IMR-90 (cell line): ENCODE results near the gene ODAD3. TPM values are rescaled to one million over a fixed set of nuclear protein-coding genes. Genes with fewer than 3 reads are reported as not detected.
A peak's percentile ranks its signal among the peaks of the same experiment; 100 is the strongest.

Source experiments
- ATAC-seq: fragments of 200-7000 bp; cut with Tn5 transposase; 2 replicates; pipeline ENCODE4 v1.9.1; 2020; ENCODE audit warnings: low read depth, mild to moderate bottlenecking, moderate library complexity
- BruUV-seq: library from RNA; stranded (reverse); fragments of 400-500 nt; replicated peaks from 2 replicates; lab custom pipeline; 2021; lab: Mats Ljungman, UMichigan
- CTCF ChIA-PET: fragments of 300-600 bp; formaldehyde crosslinking; extraction: SDS; loops from one replicate; lab custom pipeline; 2021; ENCODE audit warnings: antibody characterized with exemption; lab: Yijun Ruan, JAX
- POLR2A ChIA-PET: fragments of 300-600 bp; sonication (Branson Sonifier 250); formaldehyde crosslinking; loops from one replicate; lab custom pipeline; 2022; ENCODE audit warnings: antibody characterized with exemption; ENCODE audit not compliant: unreplicated experiment; lab: Charles Lee
- DNase-seq: peaks from one replicate; pipeline ENCODE4 v3.0.0; 2013
- H2AFZ ChIP-seq: replicated peaks from 2 replicates; pipeline ENCODE3; 2013; ENCODE audit warnings: low read length, mild to moderate bottlenecking; ENCODE audit not compliant: poor library complexity
- H2AK5ac ChIP-seq: 2 replicates; pipeline ENCODE4 v1.6.1; 2013; ENCODE audit warnings: low read depth, low read length, inconsistent platforms
- H2AK9ac ChIP-seq: replicated peaks from 2 replicates; pipeline ENCODE3; 2013; ENCODE audit warnings: mild to moderate bottlenecking, low read depth, low read length, moderate library complexity; ENCODE audit not compliant: poor library complexity
- H2BK120ac ChIP-seq: 2 replicates; pipeline ENCODE4 v1.6.1; 2013; ENCODE audit warnings: low read depth, low read length, inconsistent platforms
- H2BK15ac ChIP-seq: 3 replicates; pipeline ENCODE4 v1.6.1; 2013; ENCODE audit warnings: low read depth, low read length, inconsistent platforms
- H2BK20ac ChIP-seq: 2 replicates; pipeline ENCODE4 v1.6.1; 2013; ENCODE audit warnings: low read depth, mild to moderate bottlenecking, inconsistent platforms, low read length, moderate library complexity
- H2BK5ac ChIP-seq: 2 replicates; pipeline ENCODE4 v1.6.1; 2013; ENCODE audit warnings: mild to moderate bottlenecking, low read depth, low read length, inconsistent platforms; ENCODE audit not compliant: poor library complexity, severe bottlenecking
- H3K14ac ChIP-seq: replicated peaks from 2 replicates; pipeline ENCODE4 v1.6.1; 2013; ENCODE audit warnings: low read depth, low read length, inconsistent platforms
- H3K18ac ChIP-seq: 2 replicates; pipeline ENCODE4 v1.6.1; 2013; ENCODE audit warnings: low read depth, low read length, control low read depth
- H3K23ac ChIP-seq: 2 replicates; pipeline ENCODE4 v1.6.1; 2013; ENCODE audit warnings: low read depth, low read length, inconsistent platforms
- H3K27ac ChIP-seq: 2 replicates; pipeline ENCODE4 v1.5.1; 2013; ENCODE audit warnings: mild to moderate bottlenecking, control low read depth, low read length; ENCODE audit not compliant: insufficient read depth
- H3K27me3 ChIP-seq: 2 replicates; pipeline ENCODE4 v1.6.1; 2013; ENCODE audit warnings: low read length; ENCODE audit not compliant: control insufficient read depth, insufficient read depth
- H3K36me3 ChIP-seq: 2 replicates; pipeline ENCODE4 v1.6.1; 2013; ENCODE audit warnings: low read length, mixed read lengths; ENCODE audit not compliant: control insufficient read depth, insufficient read depth
- H3K4ac ChIP-seq: 2 replicates; pipeline ENCODE4 v1.6.1; 2013; ENCODE audit warnings: low read depth, low read length, inconsistent platforms
- H3K4me1 ChIP-seq: 2 replicates; pipeline ENCODE4 v1.6.1; 2013; ENCODE audit warnings: low read length, mixed read lengths; ENCODE audit not compliant: control insufficient read depth, insufficient read depth
- H3K4me2 ChIP-seq: 2 replicates; pipeline ENCODE4 v1.6.1; 2013; ENCODE audit warnings: low read depth, mild to moderate bottlenecking, control low read depth, low read length, moderate library complexity
- H3K4me3 ChIP-seq: 2 replicates; pipeline ENCODE4 v1.5.1; 2013; ENCODE audit warnings: low read depth, mild to moderate bottlenecking, control low read depth, low read length, moderate library complexity; ENCODE audit not compliant: insufficient read depth
- H3K56ac ChIP-seq: 2 replicates; pipeline ENCODE4 v1.6.1; 2013; ENCODE audit warnings: low read length, inconsistent platforms; ENCODE audit not compliant: insufficient read depth; ENCODE audit errors: extremely low read depth
- H3K79me1 ChIP-seq, 2 experiments: 2 replicates each; pipeline ENCODE4 v1.6.1; 2013; ENCODE audit warnings: low read length in 2 of 2, inconsistent platforms in 1 of 2, low read depth in 1 of 2
- H3K9ac ChIP-seq: 2 replicates; pipeline ENCODE4 v1.6.1; 2013; ENCODE audit warnings: low read depth, low read length, control low read depth
- H3K9me1 ChIP-seq: 2 replicates; pipeline ENCODE4 v1.6.1; 2013; ENCODE audit warnings: low read length, inconsistent platforms; ENCODE audit not compliant: insufficient read depth
- H3K9me3 ChIP-seq: 2 replicates; pipeline ENCODE4 v1.6.1; 2013; ENCODE audit warnings: low read length; ENCODE audit not compliant: control insufficient read depth, insufficient read depth
- H4K20me1 ChIP-seq: 2 replicates; pipeline ENCODE4 v1.6.1; 2013; ENCODE audit warnings: low read length, inconsistent platforms; ENCODE audit not compliant: insufficient read depth
- H4K5ac ChIP-seq: 2 replicates; pipeline ENCODE4 v1.6.1; 2013; ENCODE audit warnings: mild to moderate bottlenecking, low read depth, low read length, control low read depth
- H4K8ac ChIP-seq, 2 experiments: 2 replicates each; pipeline ENCODE4 v1.6.1; 2013; ENCODE audit warnings: low read depth in 2 of 2, low read length in 2 of 2, control low read depth in 1 of 2, inconsistent platforms in 1 of 2
- H4K91ac ChIP-seq: 2 replicates; pipeline ENCODE4 v1.6.1; 2013; ENCODE audit warnings: low read depth, low read length, inconsistent platforms; ENCODE audit not compliant: insufficient read depth
- BHLHE40 ChIP-seq: fragments of 150-350 bp; IDR thresholded peaks from 2 replicates; pipeline ENCODE4 v1.6.1; 2016; ENCODE audit warnings: mild to moderate bottlenecking, low read depth, low read length
- CEBPB ChIP-seq: IDR thresholded peaks from 2 replicates; pipeline ENCODE4 v1.6.1; 2012; ENCODE audit warnings: low read depth, low read length, improper control_type of control experiment
- RCOR1 ChIP-seq: IDR thresholded peaks from 2 replicates; pipeline ENCODE4 v1.6.1; 2012; ENCODE audit warnings: mild to moderate bottlenecking, low read length, improper control_type of control experiment; ENCODE audit not compliant: insufficient replicate concordance
- RFX5 ChIP-seq: IDR thresholded peaks from 2 replicates; pipeline ENCODE4 v1.8.0; 2012; ENCODE audit warnings: low read depth, mild to moderate bottlenecking, low read length, moderate library complexity
- WGBS, 2 experiments: methylation state at CpG; one replicate each; pipeline versions ENCODE4 v1.1.5 to v1.1.7; 2013; ENCODE audit warnings: missing lambda C conversion rate in 2 of 2; ENCODE audit not compliant: insufficient read length in 1 of 2; ENCODE audit errors: extremely low coverage in 2 of 2; 5-methylcytosine and 5-hydroxymethylcytosine counted together
- dilution Hi-C: fragments of 300-500 bp; cut with HindIII; formaldehyde crosslinking; loops from one replicate; pipeline ENCODE4 v1.14.3; 2018; ENCODE audit warnings: low sequenced_read_pairs; ENCODE audit not compliant: unreplicated experiment
- in situ Hi-C: fragments of 300-500 bp; cut with MboI; formaldehyde crosslinking; loops from 3 replicates; pipeline ENCODE4 v1.14.3; 2019; ENCODE audit warnings: low sequenced_read_pairs, inconsistent platforms, mixed read lengths
- intact Hi-C: fragments of 100-400 bp; cut with micrococcal nuclease; formaldehyde crosslinking; loops from 2 replicates; pipeline ENCODE4 v1.10.0; 2022
- polyA plus RNA-seq, 3 experiments: library from polyadenylated mRNA; depleted of rRNA; stranded (reverse); fragments of >200 nt; gene quantifications; 2 replicates each; pipeline ENCODE4 v1.2.3, GENCODE V29; 2012; ENCODE audit warnings: low replicate concordance in 1 of 3
- total RNA-seq: library from RNA; depleted of rRNA; stranded (reverse); fragments of >200 nt; gene quantifications from 2 replicates; pipeline ENCODE4 v1.2.3, GENCODE V29; 2012

Gene ODAD3
- total and polyA plus RNA-seq, 2 of the 4 experiments (the other 2 are of a cell fraction) = under 0.01 to 0.44 TPM

- 60% methylated on average over 9 of the region's 27 CpGs; no CpG with 5 or more reads in 1 of the 2 experiments for WGBS, 2 experiments
- Histone ChIP-seq H2BK5ac (peak overlapping the region; percentile 59), H3K14ac (peak overlapping the region; percentile 69), H3K27me3 (no peaks in the 10 kb centered on the region), H4K5ac (peak overlapping the region; percentile 54), H3K4me1 (peaks cover 22% of the 10 kb centered on the region), H2BK120ac (peak overlapping the region; percentile 33; the same call in 1 of the 2 replicates), H3K4me3 (peak overlapping the region; percentile 28), H3K27ac (peak overlapping the region; percentile 72), H3K9me3 (no peaks in the 10 kb centered on the region), H3K36me3 (no peaks in the 10 kb centered on the region), H2BK20ac (peak overlapping the region; percentile 23), H3K9ac (peak overlapping the region; percentile 27), H3K18ac (peak overlapping the region; percentile 2), H3K56ac (peak overlapping the region; percentile 76; the same call in 1 of the 2 replicates), H2BK15ac (peak overlapping the region; percentile 12; the same call in 1 of the 3 replicates), H3K4me2 (peak overlapping the region; percentile 72), H4K91ac (peak overlapping the region; percentile 60), H2AK5ac (peak overlapping the region; percentile 49; the same call in 1 of the 2 replicates), H3K9me1 (peaks cover 29% of the 10 kb centered on the region), H3K4ac (peak overlapping the region; percentile 77), H2AK9ac (peak overlapping the region; percentile 88), H4K20me1 (peaks cover 11% of the 10 kb centered on the region; the same call in 1 of the 2 replicates), H3K23ac (peak overlapping the region; percentile 74; the same call in 1 of the 2 replicates), H2AFZ (peak overlapping the region; percentile 98), H4K8ac (peak overlapping the region; percentile 90 to 92), H3K79me1 (peaks cover 6 to 34% of the 10 kb centered on the region in 2 experiments)
- ATAC-seq = no peak
- in situ Hi-C loops (no loop called here), dilution Hi-C loops (no loop called here), intact Hi-C loops (loop anchor here (2.0 kb wide), 2 partner anchors 59 to 83 kb away; partner anchors contain the start of genes ODAD3 and PRKCSH)
- TF ChIP-seq CEBPB (no peak), BHLHE40 (no peak), RFX5 (no peak), RCOR1 (no peak)
- no peak for DNase-seq
- CTCF ChIA-PET = interaction anchor here (0.6 to 1.5 kb wide), 5 partner anchors 8 to 161 kb away, joined by 3 to 5 read pairs (median 3); partner anchors contain the start of gene PRKCSH
- BruUV-seq = no TSS peak
- POLR2A ChIA-PET = interaction anchor here (0.6 kb wide), 1 partner anchor 102 kb away, joined by 4 read pairs; no protein-coding TSS in a partner anchor
Observed at GRCh38 chr19:11375143-11375948, 59.6 kb downstream of the ODAD3 start.
